GM23338 (cell line): ENCODE data around the gene SMOC2.

Experiments used
- CTCF ChIP-seq, 2 experiments: fragments of 200-600 bp in 1 of 2; sonication (generic) in 1 of 2; conservative IDR thresholded peaks; 2 replicates each; pipeline versions ENCODE4 v1.5.1 to v1.6.1; 2016 to 2017; ENCODE audit warnings: antibody characterized with exemption in 2 of 2, low read depth in 2 of 2, mild to moderate bottlenecking in 2 of 2, moderate library complexity in 1 of 2
- EZH2 ChIP-seq: fragments of 200-600 bp; sonication (generic); IDR thresholded peaks from one replicate; pipeline ENCODE4 v1.8.0; 2017; ENCODE audit warnings: antibody characterized with exemption, mild to moderate bottlenecking, low read depth; ENCODE audit not compliant: unreplicated experiment
- EZH2phosphoT487 ChIP-seq: fragments of 200-600 bp; sonication (generic); IDR thresholded peaks from one replicate; pipeline ENCODE4 v1.8.1; 2018; ENCODE audit warnings: antibody characterized with exemption; ENCODE audit not compliant: unreplicated experiment
- JUNB ChIP-seq: IDR thresholded peaks from one replicate; pipeline ENCODE4 v1.6.1; 2016; ENCODE audit warnings: antibody characterized with exemption; ENCODE audit not compliant: unreplicated experiment
- POLR2AphosphoS5 ChIP-seq: IDR thresholded peaks from 2 replicates; pipeline ENCODE4 v1.6.1; 2016; ENCODE audit warnings: antibody characterized with exemption, low read depth
- REST ChIP-seq: IDR thresholded peaks from one replicate; pipeline ENCODE4 v1.6.1; 2018; ENCODE audit warnings: antibody characterized with exemption; ENCODE audit not compliant: unreplicated experiment

- TF ChIP-seq CTCF (conservative IDR thresholded peaks at IDR 0.05; ENCODE audit: low read depth in 2 of 2) = no peak
- TF ChIP-seq POLR2AphosphoS5 = no peak
- no peak for TF ChIP-seq EZH2
- TF ChIP-seq REST = no peak
- no peak for TF ChIP-seq EZH2phosphoT487
- TF ChIP-seq JUNB = no peak
These were observed 22.3 kb upstream of the SMOC2 start for GRCh38 chr6:168418711-168419121.
